G401.6 (cell line): Measurements from ENCODE around the gene CFAP206.
A peak's percentile ranks its signal among the peaks of the same experiment; 100 is the strongest.

ENCODE experiments used
- FAIRE-seq: peaks from 2 replicates; lab custom pipeline; 2012; peaks lifted over from hg19 to GRCh38; lab: Jason Lieb, UNC

CFAP206 gene

GRCh38 chr6:87407901-87408720, at the start of gene CFAP206:
TSS of gene CFAP206 (plus strand) at chr6:87407972. CDS start at chr6:87409840, 1,868 bp downstream.
- peak; percentile 92 for FAIRE-seq

- FAIRE-seq: no peak
These were observed 43.0 kb upstream of the CFAP206 start for GRCh38 chr6:87364602-87365252.

GRCh38 chr6:87366072-87366827, 41.5 kb upstream of the CFAP206 start:
- FAIRE-seq: no peak

- no peak for FAIRE-seq
These were observed 40.9 kb upstream of the CFAP206 start for GRCh38 chr6:87366899-87367298.

- FAIRE-seq: no peak
These were observed 34.4 kb upstream of the CFAP206 start for GRCh38 chr6:87373377-87373776.

- FAIRE-seq: no peak
These were observed 32.5 kb upstream of the CFAP206 start for GRCh38 chr6:87375315-87375714.

GRCh38 chr6:87376643-87377042, 31.1 kb upstream of the CFAP206 start:
- FAIRE-seq: no peak

GRCh38 chr6:87378947-87379346, 28.8 kb upstream of the CFAP206 start:
- no peak for FAIRE-seq

- FAIRE-seq: no peak
These were observed 24.9 kb upstream of the CFAP206 start for GRCh38 chr6:87382861-87383260.

- no peak for FAIRE-seq
These were observed 23.7 kb upstream of the CFAP206 start for GRCh38 chr6:87384038-87384437.

GRCh38 chr6:87384449-87384848, 23.3 kb upstream of the CFAP206 start:
- no peak for FAIRE-seq

- peak; percentile 30 for FAIRE-seq
These were observed 16.4 kb upstream of the CFAP206 start for GRCh38 chr6:87391334-87391733.

GRCh38 chr6:87393026-87393622, 14.6 kb upstream of the CFAP206 start:
- FAIRE-seq: peak; percentile 94

GRCh38 chr6:87395431-87395830, 12.3 kb upstream of the CFAP206 start:
- FAIRE-seq: no peak

GRCh38 chr6:87396595-87397392, 11.0 kb upstream of the CFAP206 start:
- FAIRE-seq: no peak

- no peak for FAIRE-seq
These were observed 10.1 kb upstream of the CFAP206 start for GRCh38 chr6:87397656-87398055.

GRCh38 chr6:87401832-87402231, 5.9 kb upstream of the CFAP206 start:
- no peak for FAIRE-seq

- peak; percentile 79 for FAIRE-seq
These were observed 241 bp upstream of the CFAP206 start for GRCh38 chr6:87407561-87407900.

GRCh38 chr6:87408721-87409155, 966 bp downstream of the CFAP206 start:
- no peak for FAIRE-seq

GRCh38 chr6:87419266-87419665, 11.5 kb downstream of the CFAP206 start:
- no peak for FAIRE-seq

GRCh38 chr6:87420360-87420759, 12.6 kb downstream of the CFAP206 start:
- no peak for FAIRE-seq

GRCh38 chr6:87421576-87421975, 13.8 kb downstream of the CFAP206 start:
- no peak for FAIRE-seq
